Effector memory CD8-positive, alpha-beta T cell (primary cell): ENCODE results near the gene XNDC1N.

Source experiments
- ATAC-seq: fragments of 150-1000 bp; cut with Tn5 transposase; replicated peaks from 2 replicates; pipeline ENCODE4 v1.10.0; 2021; ENCODE audit warnings: mild to moderate bottlenecking, moderate library complexity
- DNase-seq, 3 experiments: peaks; one replicate each; pipeline ENCODE4 v3.0.0; 2021
- H3K27ac Mint-ChIP-seq, 2 donors: one replicate each; pipeline ENCODE4 v1.8.0; 2022; ENCODE audit warnings: mild to moderate bottlenecking in 2 of 2, mixed read lengths in 2 of 2, moderate library complexity in 2 of 2
- H3K27me3 Mint-ChIP-seq, 2 donors: one replicate each; pipeline ENCODE4 v1.8.0; 2022; ENCODE audit warnings: mixed read lengths in 2 of 2
- H3K36me3 Mint-ChIP-seq: one replicate; pipeline ENCODE4 v1.8.0; 2022; ENCODE audit warnings: mild to moderate bottlenecking, moderate library complexity, mixed read lengths; ENCODE audit not compliant: insufficient read depth
- H3K4me1 Mint-ChIP-seq, 2 donors: one replicate each; pipeline ENCODE4 v1.8.0; 2022; ENCODE audit warnings: low read depth in 2 of 2, mixed read lengths in 2 of 2
- H3K4me3 Mint-ChIP-seq, 2 donors: one replicate each; pipeline ENCODE4 v1.8.0; 2022; ENCODE audit warnings: mild to moderate bottlenecking in 2 of 2, mixed read lengths in 2 of 2, moderate library complexity in 2 of 2
- H3K9me3 Mint-ChIP-seq, 2 donors: one replicate each; pipeline ENCODE4 v1.8.0; 2022; ENCODE audit warnings: mixed read lengths in 2 of 2
- total RNA-seq, 9 experiments: gene quantifications; one replicate each; lab custom pipeline; 2026; lab: John Stamatoyannopoulos, UW

Gene XNDC1N, protein sequence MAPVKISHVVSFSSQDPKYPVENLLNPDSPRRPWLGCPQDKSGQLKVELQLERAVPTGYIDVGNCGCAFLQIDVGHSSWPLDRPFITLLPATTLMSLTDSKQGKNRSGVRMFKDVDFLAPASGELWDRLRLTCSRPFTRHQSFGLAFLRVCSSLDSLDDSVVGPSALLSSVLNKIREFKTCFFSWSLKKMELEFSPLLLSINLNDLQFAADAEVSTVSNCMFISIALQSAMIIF
- 2.7 to 18.5 (median 4.4) reads per million in 9 experiments for total RNA-seq

DNA sequence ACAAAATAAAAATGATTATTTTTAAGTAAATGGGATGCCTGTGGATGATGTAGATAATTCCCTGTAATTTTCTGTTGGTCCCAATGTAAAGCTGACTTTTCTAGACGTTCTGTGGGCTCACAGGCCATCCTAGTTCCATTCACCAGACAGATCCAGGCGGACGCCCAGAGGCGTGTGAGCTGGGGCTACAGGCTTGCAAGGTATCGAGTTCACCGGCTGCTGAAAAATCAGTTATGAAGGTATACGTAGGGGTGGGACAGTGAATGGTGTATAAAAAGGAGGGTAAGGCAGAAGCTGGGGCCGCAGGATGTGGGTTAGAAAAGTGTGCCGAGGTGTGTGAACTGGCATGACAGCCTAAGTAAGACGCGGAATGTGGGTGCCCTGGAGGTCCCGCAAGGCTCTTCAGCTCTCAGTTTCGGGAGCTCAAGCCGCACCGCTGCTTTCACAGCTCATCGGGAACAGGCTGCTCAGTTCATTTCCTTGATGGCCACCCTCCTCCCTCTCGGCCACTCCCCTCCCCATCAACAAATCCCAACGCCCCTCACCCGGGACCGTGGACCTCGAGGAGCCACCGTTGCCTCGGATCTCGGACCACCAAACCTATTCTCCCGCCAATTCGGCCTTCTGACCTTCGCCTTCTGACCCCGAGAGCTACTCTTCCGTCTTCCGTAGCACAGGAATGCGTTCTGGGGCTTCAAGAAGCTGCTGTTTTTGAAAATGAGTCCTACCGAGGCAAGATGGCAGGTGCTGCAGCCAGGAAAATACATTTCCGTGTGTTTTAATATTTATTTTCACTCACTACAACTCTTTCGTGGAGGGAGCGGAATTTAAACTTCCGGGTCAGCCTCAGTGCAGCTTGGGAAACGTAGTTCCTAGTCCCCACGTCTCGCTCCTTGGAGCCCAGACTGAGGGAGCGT is at the start of gene XNDC1N:
TSS of gene XNDC1N (minus strand) at position 775 of the 917 bp plus-strand sequence. CDS start 5,241 bp downstream, outside the sequence.
- H3K4me3 Mint-ChIP-seq: peak within 1 kb of the TSS; percentile 98 to 100
- no peaks in the 10 kb centered on the region for H3K27me3 Mint-ChIP-seq
- DNase-seq: peak; percentile 57 to 66 (median 61)
- H3K36me3 Mint-ChIP-seq: peaks cover 32% of the 10 kb centered on the region
- peak; percentile 79 for ATAC-seq
- no peaks in the 10 kb centered on the region for H3K9me3 Mint-ChIP-seq
- H3K27ac Mint-ChIP-seq: peak within 1 kb of the TSS; percentile 99 to 100
- H3K4me1 Mint-ChIP-seq: peaks cover 35 to 38% of the 10 kb centered on the region in 2 donors

DNA sequence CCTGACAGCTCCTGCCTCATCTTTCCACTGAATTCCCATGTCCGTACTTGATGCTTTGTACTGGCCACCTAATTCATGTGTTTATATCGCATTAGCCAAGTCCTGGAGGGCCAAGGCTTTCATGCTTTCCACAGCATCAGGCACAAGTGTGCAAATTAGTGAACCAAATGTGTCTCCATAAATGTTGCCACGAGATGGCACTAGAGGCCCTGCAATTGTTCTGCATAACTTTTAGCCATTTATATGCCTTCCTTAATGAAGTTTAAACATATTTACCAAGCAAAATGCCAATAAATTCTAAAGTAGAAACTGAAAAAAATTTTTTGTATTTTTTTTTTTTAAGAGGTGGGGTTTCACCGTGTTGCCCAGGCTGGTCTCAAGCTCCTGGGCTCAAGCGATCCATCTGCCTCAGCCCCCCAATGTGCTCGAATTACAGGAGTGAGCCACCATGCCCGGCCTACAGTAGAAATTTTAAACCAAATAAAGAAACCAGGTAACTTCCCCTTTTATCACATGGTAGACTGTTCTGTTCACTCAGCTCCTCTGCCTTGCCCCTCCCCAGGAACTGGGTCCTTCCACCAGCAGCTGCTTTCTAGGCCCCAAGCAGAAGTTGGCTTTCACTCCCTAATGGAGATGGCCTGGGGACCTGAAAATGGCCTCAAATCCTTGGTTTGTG is 49.5 kb upstream of the XNDC1N start:
- ATAC-seq: peak; percentile 55
- Mint-ChIP-seq H3K27ac (no peak overlapping the region), H3K4me1 (peaks cover 0 to 3% of the 10 kb centered on the region in 2 donors), H3K4me3 (no peak overlapping the region), H3K9me3 (no peaks in the 10 kb centered on the region), H3K27me3 (no peaks in the 10 kb centered on the region), H3K36me3 (peaks cover 12% of the 10 kb centered on the region)
- DNase-seq: peak; percentile 46 to 69 (median 47)

DNA sequence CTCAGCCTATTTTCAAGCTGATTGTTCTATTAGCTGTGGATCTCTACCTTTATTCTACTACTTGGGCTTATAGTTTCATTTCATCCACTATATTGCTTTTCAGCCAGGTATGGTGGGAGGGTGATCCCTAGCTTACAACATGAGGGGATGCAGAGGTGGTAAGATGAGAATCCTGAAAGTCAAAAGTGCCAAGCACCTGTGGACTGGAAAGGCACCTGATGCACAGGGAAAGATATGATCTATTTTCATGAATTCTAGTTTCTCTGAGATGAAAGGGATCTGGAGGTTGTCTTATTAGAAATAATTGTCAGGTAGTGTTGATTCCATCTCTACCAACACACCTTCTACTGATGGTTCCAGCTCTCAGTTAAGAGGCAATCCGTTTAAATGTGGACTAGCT is 48.7 kb upstream of the XNDC1N start:
- Mint-ChIP-seq H3K27me3 (no peaks in the 10 kb centered on the region), H3K27ac (no peak overlapping the region), H3K4me1 (peaks cover 0 to 3% of the 10 kb centered on the region in 2 donors), H3K9me3 (no peaks in the 10 kb centered on the region), H3K36me3 (peaks cover 11% of the 10 kb centered on the region), H3K4me3 (no peak overlapping the region)
- ATAC-seq (no peak), DNase-seq (no peak)

DNA sequence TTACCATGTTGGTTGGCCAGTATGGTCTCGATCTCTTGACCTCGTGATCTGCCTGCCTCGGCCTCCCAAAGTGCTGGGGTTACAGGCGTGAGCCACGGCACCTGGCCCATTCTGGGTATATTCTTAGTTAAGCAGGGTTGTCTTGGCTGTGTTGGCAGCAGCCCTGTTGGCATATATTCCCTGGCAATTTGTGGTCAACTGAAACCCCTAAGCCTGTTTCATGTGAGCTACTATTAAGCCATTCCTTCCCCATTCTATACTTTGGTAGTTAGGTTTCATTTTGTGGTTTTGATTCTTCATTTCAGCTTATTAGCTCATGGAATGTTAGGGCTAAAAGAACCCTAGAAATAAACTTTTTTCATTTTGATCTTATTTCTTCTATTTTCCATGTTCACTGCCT is 48.2 kb upstream of the XNDC1N start:
- peaks cover 9% of the 10 kb centered on the region for H3K36me3 Mint-ChIP-seq
- H3K27ac Mint-ChIP-seq: no peak overlapping the region

DNA sequence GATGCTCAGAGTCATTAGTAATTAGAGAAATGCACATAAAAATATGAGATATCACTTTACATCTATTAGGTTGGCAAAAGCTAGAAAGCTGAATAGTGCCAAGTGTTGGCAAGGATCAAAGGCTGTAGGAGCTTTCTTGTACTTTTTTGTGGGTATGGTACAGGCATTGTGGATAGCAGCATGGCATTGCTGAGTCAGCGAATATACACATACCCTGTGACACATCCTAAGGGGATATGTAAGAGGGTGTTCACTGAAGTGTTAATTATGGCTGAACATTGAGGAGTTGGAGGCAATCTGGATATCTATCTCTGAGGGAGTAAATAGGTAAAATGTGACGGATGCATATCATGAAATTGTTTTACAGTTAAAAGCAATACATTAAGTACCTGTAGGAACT is 43.3 kb upstream of the XNDC1N start:
- Mint-ChIP-seq H3K9me3 (no peaks in the 10 kb centered on the region), H3K27me3 (no peaks in the 10 kb centered on the region), H3K4me1 (no peaks in the 10 kb centered on the region), H3K36me3 (peaks cover 20% of the 10 kb centered on the region), H3K4me3 (no peak overlapping the region), H3K27ac (peak overlapping the region in 1 of 2 donors; percentile 47)
- no peak for DNase-seq
- ATAC-seq: no peak

More for the DNA sequence above, 48.2 kb upstream of the XNDC1N start:
- DNase-seq (no peak), ATAC-seq (no peak)
- Mint-ChIP-seq H3K27me3 (no peaks in the 10 kb centered on the region), H3K9me3 (no peaks in the 10 kb centered on the region), H3K4me1 (peaks cover 0 to 3% of the 10 kb centered on the region in 2 donors), H3K4me3 (no peak overlapping the region)

DNA sequence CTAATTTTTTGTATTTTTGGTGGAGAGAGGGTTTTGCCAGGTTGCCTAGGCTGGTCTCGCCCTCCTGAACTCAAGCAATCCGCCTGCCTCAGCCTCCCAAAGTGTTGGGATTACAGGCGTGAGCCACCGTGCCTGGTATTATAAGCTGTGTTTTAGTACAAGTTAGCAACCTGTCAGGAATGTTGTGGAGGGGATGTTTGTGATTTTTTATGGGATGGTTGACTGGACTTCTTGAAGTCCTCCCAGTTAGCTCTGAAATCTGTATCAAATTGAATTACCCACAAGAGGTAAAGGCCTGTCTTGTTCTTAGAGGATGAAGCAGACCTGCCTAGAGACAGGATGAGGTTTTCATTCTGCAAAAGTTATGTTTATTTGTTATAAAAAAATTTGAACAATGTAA is 36.2 kb upstream of the XNDC1N start:
- DNase-seq (no peak), ATAC-seq (no peak)
- Mint-ChIP-seq H3K4me3 (no peak overlapping the region), H3K9me3 (no peaks in the 10 kb centered on the region), H3K27ac (no peak overlapping the region), H3K27me3 (no peaks in the 10 kb centered on the region), H3K4me1 (peaks cover 2 to 14% of the 10 kb centered on the region in 2 donors), H3K36me3 (peaks cover 19% of the 10 kb centered on the region)

DNA sequence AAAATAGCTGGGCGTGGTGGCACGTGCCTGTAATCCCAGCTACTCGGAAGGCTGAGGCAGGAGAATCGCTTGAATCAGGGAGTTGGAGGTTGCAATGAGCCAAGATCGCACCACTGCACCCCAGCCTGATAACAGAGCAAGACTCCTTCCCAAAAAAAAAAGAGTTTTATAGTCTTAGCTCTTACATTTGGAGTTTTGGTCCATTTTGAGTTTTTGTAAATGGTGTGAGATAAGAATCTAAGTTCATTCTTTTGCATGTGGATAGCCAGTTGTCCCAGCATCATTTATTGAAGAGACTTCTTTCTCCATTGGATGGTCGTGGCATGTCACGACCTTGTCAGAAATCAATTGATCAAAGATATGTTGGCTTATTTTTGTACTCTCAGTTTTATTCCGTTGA is 35.1 kb upstream of the XNDC1N start:
- no peak for DNase-seq
- Mint-ChIP-seq H3K36me3 (peaks cover 24% of the 10 kb centered on the region), H3K4me3 (no peak overlapping the region), H3K27ac (no peak overlapping the region), H3K4me1 (peaks cover 2 to 14% of the 10 kb centered on the region in 2 donors), H3K9me3 (no peaks in the 10 kb centered on the region), H3K27me3 (no peaks in the 10 kb centered on the region)
- ATAC-seq: no peak

DNA sequence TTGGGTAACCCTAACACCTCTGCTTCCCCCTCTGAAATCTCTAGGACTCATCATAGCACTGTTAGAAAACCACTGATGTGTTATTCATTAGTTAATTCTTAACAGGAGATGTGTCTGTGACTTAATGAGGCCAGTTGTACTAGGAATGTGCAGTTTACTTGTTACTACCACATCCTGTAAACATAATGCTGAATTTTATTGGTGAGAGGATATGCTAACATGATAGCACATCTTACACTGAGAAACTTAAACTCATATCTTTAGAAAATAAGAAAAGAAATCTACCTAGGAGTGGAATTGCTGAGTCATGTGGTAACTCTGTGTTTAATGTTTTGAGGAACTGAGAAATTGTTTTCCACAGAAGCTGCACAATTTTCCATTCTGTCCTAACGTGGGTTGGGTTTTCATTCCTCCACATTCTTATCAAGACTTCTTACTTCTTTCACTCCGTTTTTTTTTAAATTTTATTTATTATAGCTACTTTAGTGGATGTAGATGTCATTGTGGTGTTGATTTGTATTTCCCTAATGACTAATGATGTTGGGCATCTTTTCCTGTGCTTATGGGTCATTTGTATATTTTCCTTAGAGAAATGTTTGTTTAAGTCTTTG is 34.1 kb upstream of the XNDC1N start:
- H3K36me3 Mint-ChIP-seq: peaks cover 20% of the 10 kb centered on the region
- no peaks in the 10 kb centered on the region for H3K27me3 Mint-ChIP-seq
- DNase-seq: no peak
- H3K9me3 Mint-ChIP-seq: no peaks in the 10 kb centered on the region
- peak overlapping the region; percentile 17 to 19 for H3K27ac Mint-ChIP-seq
- no peak overlapping the region for H3K4me3 Mint-ChIP-seq
- H3K4me1 Mint-ChIP-seq: peaks cover 3 to 15% of the 10 kb centered on the region in 2 donors
- peak; percentile 37 for ATAC-seq

DNA sequence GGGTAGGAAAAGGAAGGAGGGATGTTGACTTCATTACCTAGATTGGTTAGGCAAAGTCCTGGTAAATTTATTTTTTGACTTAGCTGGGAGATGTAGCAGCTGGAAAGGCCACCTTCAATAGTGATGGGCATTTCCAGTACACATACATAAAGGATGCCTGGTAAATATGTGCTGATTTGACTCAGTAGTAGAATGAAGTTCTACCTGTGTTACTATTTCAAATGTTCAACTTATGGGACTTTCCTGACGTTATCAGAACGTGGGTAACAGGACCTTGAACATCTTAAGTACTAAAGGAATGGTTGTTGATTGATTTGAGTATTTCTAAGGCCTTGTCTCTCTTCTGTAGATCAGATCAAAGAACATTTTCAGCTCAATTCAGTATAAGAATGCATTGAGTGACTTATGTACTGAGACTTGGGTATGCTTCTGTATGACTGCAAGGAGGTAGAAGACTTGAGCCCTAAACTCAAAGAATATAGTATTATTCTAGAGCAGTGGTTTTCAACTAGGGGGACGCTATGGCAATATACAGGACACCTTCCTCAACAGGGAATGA is 27.6 kb upstream of the XNDC1N start:
- no peaks in the 10 kb centered on the region for H3K9me3 Mint-ChIP-seq
- no peak overlapping the region for H3K4me3 Mint-ChIP-seq
- DNase-seq: no peak
- no peaks in the 10 kb centered on the region for H3K27me3 Mint-ChIP-seq
- H3K4me1 Mint-ChIP-seq: peaks cover 19 to 55% of the 10 kb centered on the region in 2 donors
- H3K36me3 Mint-ChIP-seq: peaks cover 12% of the 10 kb centered on the region
- peak overlapping the region; percentile 11 to 68 for H3K27ac Mint-ChIP-seq
- ATAC-seq: no peak

DNA sequence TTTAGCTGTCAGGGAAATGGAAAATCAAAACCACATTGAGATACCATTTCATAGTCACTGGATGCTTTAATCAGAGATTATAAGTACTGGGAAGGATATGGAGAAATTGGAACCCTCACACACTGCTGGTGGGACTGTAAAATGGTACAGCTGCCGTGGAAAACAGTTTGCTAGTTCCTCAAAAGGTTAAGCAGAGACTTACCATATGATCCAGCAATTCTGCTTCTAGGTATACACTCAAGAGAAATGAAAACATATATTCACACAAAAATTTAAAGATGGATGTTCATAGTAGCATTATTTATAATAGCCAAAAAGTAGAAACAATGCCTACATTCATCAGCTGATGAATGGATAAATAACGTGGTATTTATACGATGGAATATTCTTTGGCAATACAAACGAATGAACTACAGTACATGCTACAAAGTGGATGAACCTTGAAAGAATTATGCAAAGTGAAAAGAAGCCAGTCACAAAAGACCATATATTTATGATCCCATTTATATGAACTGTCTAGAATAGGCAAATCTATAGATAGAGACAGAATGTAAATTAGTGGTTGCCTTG is 23.4 kb upstream of the XNDC1N start:
- H3K27ac Mint-ChIP-seq: no peak overlapping the region
- H3K36me3 Mint-ChIP-seq: peaks cover 6% of the 10 kb centered on the region
- H3K4me1 Mint-ChIP-seq: peaks cover 14 to 43% of the 10 kb centered on the region in 2 donors
- ATAC-seq: no peak
- H3K4me3 Mint-ChIP-seq: no peak overlapping the region
- no peaks in the 10 kb centered on the region for H3K27me3 Mint-ChIP-seq
- no peak for DNase-seq
- no peaks in the 10 kb centered on the region for H3K9me3 Mint-ChIP-seq

DNA sequence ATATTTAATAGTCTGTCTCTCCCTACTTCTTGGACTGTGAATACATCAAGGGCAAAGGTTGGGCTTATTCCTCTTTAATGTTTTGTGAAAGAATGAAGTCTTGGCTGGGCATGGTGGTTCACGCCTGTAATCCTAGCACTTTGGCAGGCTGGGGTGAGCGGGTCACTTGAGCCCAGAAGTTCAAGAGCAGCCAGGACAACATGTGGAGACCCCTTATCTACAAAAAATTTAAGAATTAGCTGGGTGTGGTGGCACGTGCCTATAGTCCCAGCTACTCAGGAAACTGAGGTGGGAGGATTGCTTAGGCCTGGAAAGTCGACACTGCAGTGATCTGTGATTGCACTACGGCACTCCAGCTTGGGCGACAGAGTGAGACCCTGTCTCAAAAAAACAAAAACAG is 20.6 kb upstream of the XNDC1N start:
- Mint-ChIP-seq H3K4me1 (peaks cover 5 to 34% of the 10 kb centered on the region in 2 donors), H3K4me3 (no peak overlapping the region), H3K27me3 (no peaks in the 10 kb centered on the region), H3K36me3 (peaks cover 10% of the 10 kb centered on the region), H3K27ac (no peak overlapping the region), H3K9me3 (no peaks in the 10 kb centered on the region)
- ATAC-seq: no peak
- no peak for DNase-seq

DNA sequence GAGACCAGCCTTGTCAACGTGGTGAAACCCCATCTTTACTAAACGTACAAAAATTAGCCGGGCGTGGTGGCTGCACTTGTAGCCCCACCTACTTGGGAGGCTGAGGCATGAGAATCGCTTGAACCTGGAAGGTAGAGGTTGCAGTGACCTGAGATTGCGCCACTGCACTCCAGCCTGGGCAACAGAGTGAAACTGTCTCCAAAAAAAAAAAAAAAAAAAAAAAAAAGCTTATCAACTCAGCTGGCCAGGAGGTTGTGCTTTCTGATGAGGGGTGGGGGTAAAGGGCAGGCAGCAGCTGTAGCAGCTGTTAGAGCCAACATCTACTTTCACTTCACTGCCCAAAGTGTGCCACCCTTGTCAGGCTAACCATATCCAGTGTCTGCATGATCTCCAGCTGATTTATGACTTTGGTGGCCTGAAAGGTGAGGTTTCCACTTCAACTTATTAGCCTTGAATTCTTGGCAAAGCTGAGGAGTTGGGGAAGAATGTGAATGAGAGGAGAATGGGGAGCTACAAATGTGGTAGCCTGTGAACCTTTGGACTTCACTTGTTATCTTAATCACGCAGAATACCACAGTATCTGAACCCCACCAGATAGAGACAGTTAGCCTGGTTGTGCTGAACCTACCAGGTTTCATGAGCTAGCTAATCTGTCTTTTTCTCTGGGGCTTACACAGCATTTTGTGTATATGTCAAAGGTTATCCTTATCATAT is 20.1 kb upstream of the XNDC1N start:
- no peak for DNase-seq
- Mint-ChIP-seq H3K36me3 (peaks cover 10% of the 10 kb centered on the region), H3K27me3 (no peaks in the 10 kb centered on the region), H3K4me3 (no peak overlapping the region), H3K4me1 (peaks cover 6 to 34% of the 10 kb centered on the region in 2 donors), H3K9me3 (no peaks in the 10 kb centered on the region), H3K27ac (no peak overlapping the region)
- ATAC-seq: no peak
